ENCODE measurements around the gene NKX6-1. TPM values are rescaled to one million over a fixed set of nuclear protein-coding genes. Genes with fewer than 3 reads are reported as not detected.
A peak's percentile ranks its signal among the peaks of the same experiment; 100 is the strongest.

NKX6-1 gene
- total RNA-seq, 2 donors from 2014 or later = 0.14 to 0.40 TPM

GRCh38 chr4:84530871-84531270 is 31.8 kb upstream of the NKX6-1 start:
- H3K4me1 ChIP-seq (replicated peaks) = no peaks in the 10 kb centered on the region
- no peaks in the 10 kb centered on the region for H3K36me3 ChIP-seq
- no peak for DNase-seq (ENCODE audit: low spot score)
- WGBS = 32% methylated on average over 1 of the region's 1 CpG
- no peaks in the 10 kb centered on the region for H3K9me3 ChIP-seq
- no peak overlapping the region for H3K4me3 ChIP-seq
- TF ChIP-seq POLR2A (IDR thresholded peaks at IDR 0.05) = no peak
- no peak for TF ChIP-seq POLR2AphosphoS5 (IDR thresholded peaks at IDR 0.05)
- TF ChIP-seq CTCF (IDR thresholded peaks at IDR 0.05) = no peak
- no peaks in the 10 kb centered on the region for H3K27me3 ChIP-seq (replicated peaks; ENCODE audit: insufficient read depth)
- intact Hi-C loops (cut with DNase I) = no loop called here
- H3K27ac ChIP-seq = no peak overlapping the region

- intact Hi-C loops (cut with DNase I) = no loop called here
- H3K36me3 ChIP-seq = no peaks in the 10 kb centered on the region
- no peak overlapping the region for H3K4me3 ChIP-seq
- no peaks in the 10 kb centered on the region for H3K9me3 ChIP-seq
- TF ChIP-seq POLR2A (IDR thresholded peaks at IDR 0.05) (no peak), CTCF (IDR thresholded peaks at IDR 0.05) (no peak), POLR2AphosphoS5 (IDR thresholded peaks at IDR 0.05) (no peak)
- WGBS = 62% methylated on average over 1 of the region's 1 CpG
- no peaks in the 10 kb centered on the region for H3K27me3 ChIP-seq (replicated peaks; ENCODE audit: insufficient read depth)
- H3K4me1 ChIP-seq (replicated peaks) = no peaks in the 10 kb centered on the region
- no peak overlapping the region for H3K27ac ChIP-seq
- DNase-seq (ENCODE audit: low spot score) = no peak
These were observed 31.4 kb upstream of the NKX6-1 start for GRCh38 chr4:84530454-84530853.

- no peaks in the 10 kb centered on the region for H3K4me1 ChIP-seq (replicated peaks)
- no peaks in the 10 kb centered on the region for H3K9me3 ChIP-seq
- 96% methylated on average over 2 of the region's 2 CpGs for WGBS
- no peaks in the 10 kb centered on the region for H3K27me3 ChIP-seq (replicated peaks; ENCODE audit: insufficient read depth)
- TF ChIP-seq CTCF (IDR thresholded peaks at IDR 0.05) (peak in 3 of 4 experiments; percentile 22 to 48 (median 31)), POLR2AphosphoS5 (IDR thresholded peaks at IDR 0.05) (no peak)
- H3K36me3 ChIP-seq = no peaks in the 10 kb centered on the region
- H3K4me3 ChIP-seq = no peak overlapping the region
- DNase-seq (ENCODE audit: low spot score) = no peak
- intact Hi-C loops (cut with DNase I) = no loop called here
- H3K27ac ChIP-seq = no peak overlapping the region
These were observed 30.2 kb upstream of the NKX6-1 start for GRCh38 chr4:84529169-84529751.

GRCh38 chr4:84527391-84527790 is 28.3 kb upstream of the NKX6-1 start:
- no peak for TF ChIP-seq POLR2AphosphoS5 (IDR thresholded peaks at IDR 0.05)
- TF ChIP-seq POLR2A (IDR thresholded peaks at IDR 0.05) = no peak
- TF ChIP-seq CTCF (IDR thresholded peaks at IDR 0.05) = no peak
- Histone ChIP-seq H3K4me3 (no peak overlapping the region), H3K4me1 (replicated peaks) (no peaks in the 10 kb centered on the region), H3K27me3 (replicated peaks; ENCODE audit: insufficient read depth) (no peaks in the 10 kb centered on the region), H3K36me3 (no peaks in the 10 kb centered on the region), H3K27ac (no peak overlapping the region), H3K9me3 (no peaks in the 10 kb centered on the region)
- no peak for DNase-seq (ENCODE audit: low spot score)
- intact Hi-C loops (cut with DNase I) = no loop called here

- WGBS = 47% methylated on average over 2 of the region's 2 CpGs
- intact Hi-C loops (cut with DNase I) = no loop called here
- no peak for TF ChIP-seq CTCF (IDR thresholded peaks at IDR 0.05)
- TF ChIP-seq POLR2A (IDR thresholded peaks at IDR 0.05) = no peak
- TF ChIP-seq POLR2AphosphoS5 (IDR thresholded peaks at IDR 0.05) = no peak
These were observed 16.0 kb upstream of the NKX6-1 start for GRCh38 chr4:84515075-84515474.

More at GRCh38 chr4:84515075-84515474, 16.0 kb upstream of the NKX6-1 start:
- no peaks in the 10 kb centered on the region for H3K27me3 ChIP-seq (replicated peaks; ENCODE audit: insufficient read depth)
- H3K27ac ChIP-seq = no peak overlapping the region
- no peak overlapping the region for H3K4me3 ChIP-seq
- DNase-seq (ENCODE audit: low spot score) = no peak
- H3K9me3 ChIP-seq = no peaks in the 10 kb centered on the region
- H3K4me1 ChIP-seq (replicated peaks) = no peaks in the 10 kb centered on the region
- no peaks in the 10 kb centered on the region for H3K36me3 ChIP-seq
